GM18868 (cell line): ENCODE data around the gene ERN1.

Source experiments
- ATAC-seq: cut with Tn5 transposase; IDR thresholded peaks from one replicate; pipeline ENCODE4 v1.9.1; 2021; ENCODE audit warnings: mild to moderate bottlenecking, moderate library complexity; ENCODE audit not compliant: unreplicated experiment

ERN1 gene

GRCh38 chr17:64063088-64063487 lies 66.9 kb downstream of the ERN1 start:
- ATAC-seq = no peak

GRCh38 chr17:64061178-64061898 lies 68.6 kb downstream of the ERN1 start:
- ATAC-seq = peak; percentile 48

- no peak for ATAC-seq
Measured at GRCh38 chr17:64060331-64060730, 69.6 kb downstream of the ERN1 start.

- no peak for ATAC-seq
Measured at GRCh38 chr17:64059756-64060155, 70.2 kb downstream of the ERN1 start.

- ATAC-seq = no peak
Measured at GRCh38 chr17:64058621-64059020, 71.3 kb downstream of the ERN1 start.

- no peak for ATAC-seq
Measured at GRCh38 chr17:64057701-64058263, 72.2 kb downstream of the ERN1 start.

- peak; percentile 81 for ATAC-seq
Measured at GRCh38 chr17:64056269-64057005, 73.5 kb downstream of the ERN1 start.

GRCh38 chr17:64055183-64056142 lies 74.5 kb downstream of the ERN1 start:
- ATAC-seq = no peak

- ATAC-seq = no peak
Measured at GRCh38 chr17:64054304-64054703, 75.6 kb downstream of the ERN1 start.

- no peak for ATAC-seq
Measured at GRCh38 chr17:64053101-64053500, 76.8 kb downstream of the ERN1 start.

- no peak for ATAC-seq
Measured at GRCh38 chr17:64051153-64051552, 78.8 kb downstream of the ERN1 start.

- no peak for ATAC-seq
Measured at GRCh38 chr17:64048805-64049204, 81.1 kb downstream of the ERN1 start.

- no peak for ATAC-seq
Measured at GRCh38 chr17:64045176-64045575, 84.8 kb downstream of the ERN1 start.

- no peak for ATAC-seq
Measured at GRCh38 chr17:64042700-64043485, 87.1 kb downstream of the ERN1 start.

GRCh38 chr17:64041912-64042311 lies 88.0 kb downstream of the ERN1 start:
- ATAC-seq = no peak

GRCh38 chr17:64040206-64040605 lies 89.7 kb downstream of the ERN1 start:
- ATAC-seq = no peak

- no peak for ATAC-seq
Measured at GRCh38 chr17:64039106-64039400, 90.9 kb downstream of the ERN1 start.

GRCh38 chr17:64038331-64039105 lies 91.4 kb downstream of the ERN1 start:
- ATAC-seq = no peak

GRCh38 chr17:64037802-64038201 lies 92.1 kb downstream of the ERN1 start:
- ATAC-seq = no peak

- ATAC-seq = no peak
Measured at GRCh38 chr17:64037180-64037579, 92.8 kb downstream of the ERN1 start.
